ENCODE results near the gene RABGAP1L. TPM values are rescaled to one million over a fixed set of nuclear protein-coding genes. Genes with fewer than 3 reads are reported as not detected.

Gene RABGAP1L
- total and polyA plus RNA-seq, 2 of the 8 experiments (the other 6 are each of a cell fraction or from before 2014, with no cell fraction given), result 33.3 to 156 TPM

GRCh38 chr1:174265282-174265681, 106.0 kb downstream of the RABGAP1L start:
- CTCF ChIA-PET (ENCODE audit: partially characterized antibody), result interaction anchor here (0.7 kb wide), 1 partner anchor 215 kb away, joined by 3 read pairs; no protein-coding TSS in a partner anchor
- TF ChIP-seq BRCA1 (IDR thresholded peaks at IDR 0.05; ENCODE audit: low read depth, low read length) (no peak), SP4 (IDR thresholded peaks at IDR 0.05; ENCODE audit: low read length) (no peak), SIRT6 (IDR thresholded peaks at IDR 0.05; ENCODE audit: low read length) (no peak), TEAD4 (IDR thresholded peaks at IDR 0.05; ENCODE audit: low read depth, low read length) (no peak), GTF2F1 (IDR thresholded peaks at IDR 0.05; ENCODE audit: borderline replicate concordance, low read depth, low read length) (no peak), RNF2 (IDR thresholded peaks at IDR 0.05; ENCODE audit: borderline replicate concordance, low read depth, low read length, missing control alignments, poor library complexity, severe bottlenecking) (no peak), NANOG (IDR thresholded peaks at IDR 0.05; ENCODE audit: insufficient read depth, low read depth, low read length, poor library complexity, severe bottlenecking) (no peak), KDM1A (IDR thresholded peaks at IDR 0.05; ENCODE audit: borderline replicate concordance, low read length) (no peak), HDAC6 (IDR thresholded peaks at IDR 0.05; ENCODE audit: low read depth, low read length) (no peak), KDM4A (IDR thresholded peaks at IDR 0.05; ENCODE audit: low read depth, low read length, severe bottlenecking) (no peak), CTBP2 (IDR thresholded peaks at IDR 0.05; ENCODE audit: borderline replicate concordance, insufficient read depth, insufficient read length, low read length) (no peak), JUND (IDR thresholded peaks at IDR 0.05; ENCODE audit: low read length) (no peak), POLR2A (IDR thresholded peaks at IDR 0.05; ENCODE audit: control extremely low read depth in 1 of 2, low read depth in 2 of 2, low read length in 2 of 2) (no peak), SRF (IDR thresholded peaks at IDR 0.05; ENCODE audit: low read depth, low read length) (no peak), ATF2 (IDR thresholded peaks at IDR 0.05; ENCODE audit: low read length) (no peak)

More at GRCh38 chr1:174265282-174265681, 106.0 kb downstream of the RABGAP1L start:
- no peak overlapping the region for H2BK5ac ChIP-seq (ENCODE audit: low read depth, low read length)
- no peaks in the 10 kb centered on the region for H3K9me3 ChIP-seq (ENCODE audit: insufficient read depth in 2 of 2, low read depth in 1 of 2, low read length in 1 of 2)
- FAIRE-seq, result no peak
- H3K4me3 ChIP-seq (ENCODE audit: extremely low read depth in 1 of 4, insufficient read depth in 2 of 4, low read depth in 3 of 4, low read length in 4 of 4), result no peak overlapping the region
- H2BK15ac ChIP-seq (ENCODE audit: low read length), result no peak overlapping the region
- no peak for DNase-seq (ENCODE audit: low read depth in 1 of 2, low spot score in 2 of 2)
- H4K8ac ChIP-seq (ENCODE audit: extremely low read depth, insufficient read depth, low read length), result no peak overlapping the region
- H3K23ac ChIP-seq (ENCODE audit: insufficient read length), result no peak overlapping the region
- H3K14ac ChIP-seq (ENCODE audit: insufficient read length), result no peak overlapping the region
- H3K27ac ChIP-seq (ENCODE audit: low read depth, low read length), result no peak overlapping the region
- H4K20me1 ChIP-seq (replicated peaks in 1 of 2; ENCODE audit: control insufficient read depth in 1 of 2, insufficient read depth in 2 of 2, low read length in 2 of 2), result no peaks in the 10 kb centered on the region
- POLR2A ChIA-PET (ENCODE audit: partially characterized antibody), result no interaction called here
- H3K18ac ChIP-seq (ENCODE audit: extremely low read depth, low read length), result no peak overlapping the region
- no peak overlapping the region for H4K5ac ChIP-seq (ENCODE audit: insufficient read length, low read depth, low read length)
- no peak overlapping the region for H2BK120ac ChIP-seq (replicated peaks; ENCODE audit: low read depth, low read length)
- no peak overlapping the region for H2AK5ac ChIP-seq (ENCODE audit: low read depth, low read length)
- no peaks in the 10 kb centered on the region for H3K79me2 ChIP-seq (ENCODE audit: control insufficient read depth in 1 of 2, insufficient read depth in 2 of 2, low read length in 2 of 2)
- no peak overlapping the region for H3K4ac ChIP-seq (replicated peaks; ENCODE audit: insufficient read length, low read depth, low read length)
- no peaks in the 10 kb centered on the region for H3K23me2 ChIP-seq (ENCODE audit: low read depth, low read length)
- H3K9ac ChIP-seq (replicated peaks in 1 of 4; ENCODE audit: extremely low read depth in 1 of 4, low read depth in 3 of 4, low read length in 3 of 4), result no peak overlapping the region
- H3K79me1 ChIP-seq (ENCODE audit: low read depth, low read length), result no peaks in the 10 kb centered on the region
- no peaks in the 10 kb centered on the region for H3K36me3 ChIP-seq (ENCODE audit: control insufficient read depth in 2 of 4, insufficient read depth in 4 of 4, low read length in 3 of 4)
- H3K4me1 ChIP-seq (replicated peaks in 1 of 4; ENCODE audit: control insufficient read depth in 3 of 4, insufficient read depth in 4 of 4, low read length in 3 of 4), result no peaks in the 10 kb centered on the region
- no peak overlapping the region for H3K56ac ChIP-seq (replicated peaks; ENCODE audit: insufficient read length, low read depth, low read length)
- no peak overlapping the region for H3K4me2 ChIP-seq (ENCODE audit: insufficient read depth in 1 of 2, low read depth in 2 of 2, low read length in 2 of 2)
- no peak overlapping the region for H2AFZ ChIP-seq (ENCODE audit: low read length)
- H2BK12ac ChIP-seq (ENCODE audit: low read depth, low read length), result no peak overlapping the region
- H4K91ac ChIP-seq (replicated peaks; ENCODE audit: insufficient read length, low read length), result no peak overlapping the region
- no peak overlapping the region for H2BK20ac ChIP-seq (ENCODE audit: low read length)
- no peaks in the 10 kb centered on the region for H3K27me3 ChIP-seq (replicated peaks in 1 of 4; ENCODE audit: control insufficient read depth in 3 of 4, extremely low read depth in 1 of 4, insufficient read depth in 3 of 4, low read length in 3 of 4)

Data from H1 (cell line).